Gastroesophageal sphincter (tissue), 4 donors: ENCODE data around the gene CYP46A1. TPM values are rescaled to one million over a fixed set of nuclear protein-coding genes. Genes with fewer than 3 reads are reported as not detected.

Experiments used
- ATAC-seq: fragments of 150-250 bp; one replicate; pipeline ENCODE4 v1.9.1; 2016; ENCODE audit warnings: mild to moderate bottlenecking, moderate library complexity
- H3K27ac ChIP-seq, 4 donors: fragments of 200-600 bp; sonication (generic) in 3 of 4; 1 replicate in 3 of 4; 2 replicates in 1 of 4; pipeline ENCODE4 v1.5.1; 2016 to 2019
- H3K27me3 ChIP-seq: fragments of 200-600 bp; sonication (generic); one replicate; pipeline ENCODE4 v1.5.1; 2019
- H3K36me3 ChIP-seq, 2 donors: fragments of 200-600 bp; sonication (generic); one replicate each; pipeline ENCODE4 v1.5.1; 2019; ENCODE audit warnings: control low read depth in 1 of 2
- H3K4me1 ChIP-seq, 3 donors: fragments of 200-600 bp; sonication (generic); 1 replicate in 2 of 3; 2 replicates in 1 of 3; pipeline ENCODE4 v1.5.1; 2016 to 2019; ENCODE audit warnings: control low read depth in 2 of 3
- H3K4me3 ChIP-seq, 2 donors: fragments of 200-600 bp; sonication (generic); one replicate each; pipeline ENCODE4 v1.5.1; 2019; ENCODE audit warnings: mild to moderate bottlenecking in 1 of 2, moderate library complexity in 1 of 2
- H3K9me3 ChIP-seq, 3 donors: fragments of 200-600 bp; sonication (generic); one replicate each; pipeline ENCODE4 v1.5.1; 2017 to 2019; ENCODE audit warnings: control low read depth in 2 of 3
- EP300 ChIP-seq: sonication (generic); formaldehyde crosslinking; IDR thresholded peaks from one replicate; pipeline ENCODE4 v1.6.1; 2017; ENCODE audit warnings: antibody characterized with exemption, mild to moderate bottlenecking
- POLR2A ChIP-seq, 2 donors: fragments of 450-650 bp; IDR thresholded peaks; one replicate each; pipeline ENCODE4 v1.6.1; 2017; ENCODE audit warnings: antibody characterized with exemption in 2 of 2, mild to moderate bottlenecking in 2 of 2, moderate library complexity in 1 of 2
- POLR2AphosphoS5 ChIP-seq: sonication (generic); formaldehyde crosslinking; IDR thresholded peaks from one replicate; pipeline ENCODE4 v1.6.1; 2017; ENCODE audit warnings: antibody characterized with exemption
- WGBS, 2 donors: methylation state at CpG; one replicate each; pipeline ENCODE4 v1.1.5; 2018; ENCODE audit warnings: low coverage in 1 of 2; 5-methylcytosine and 5-hydroxymethylcytosine counted together
- total RNA-seq, 4 donors: library from RNA; depleted of rRNA; stranded (reverse); fragments of >200 nt; gene quantifications; one replicate each; pipeline ENCODE4 v1.1.0, GENCODE V29; 2016
- TF ChIP-seq, protein P1 (sequence below), 4 experiments: fragments of 200-600 bp in 2 of 4; fragments of 450-650 bp in 2 of 4; sonication (generic) in 1 of 4; IDR thresholded peaks; one replicate each; pipeline ENCODE4 v1.5.1; 2017 to 2019; ENCODE audit warnings: antibody characterized with exemption in 4 of 4, mild to moderate bottlenecking in 2 of 4, moderate library complexity in 2 of 4

CYP46A1 gene
- total RNA-seq, 4 donors from 2014 or later = 0.78 to 1.4 (median 0.94) TPM; not detected in 1

DNA sequence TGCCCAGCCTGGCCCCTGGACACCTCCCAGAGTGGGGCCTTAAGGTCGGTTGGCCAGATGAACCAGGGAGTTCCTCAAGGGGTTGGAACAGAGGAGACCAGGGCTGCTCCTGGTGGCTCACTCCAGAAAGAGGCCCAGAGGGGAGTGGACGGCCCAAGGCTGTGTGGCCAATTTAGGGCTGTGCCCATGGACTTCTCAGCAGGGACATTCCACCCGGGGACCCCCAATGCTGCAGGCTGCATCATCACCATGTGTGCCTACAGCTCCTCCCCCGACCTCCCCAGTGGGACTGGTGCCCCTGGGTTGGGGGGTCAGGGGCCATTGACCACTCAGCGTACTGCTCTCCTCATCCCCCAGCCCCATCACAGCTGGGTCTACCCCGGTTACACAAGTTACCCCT is 17.6 kb upstream of the CYP46A1 start:
- Histone ChIP-seq H3K27me3 (peaks cover 7% of the 10 kb centered on the region), H3K9me3 (no peaks in the 10 kb centered on the region), H3K36me3 (peaks cover 0 to 55% of the 10 kb centered on the region in 2 donors), H3K4me1 (no peaks in the 10 kb centered on the region), H3K27ac (no peak overlapping the region), H3K4me3 (no peak overlapping the region)
- WGBS, 2 donors = 50 to 67% methylated on average over 4 of the region's 6 CpGs
- TF ChIP-seq, protein P1, sequence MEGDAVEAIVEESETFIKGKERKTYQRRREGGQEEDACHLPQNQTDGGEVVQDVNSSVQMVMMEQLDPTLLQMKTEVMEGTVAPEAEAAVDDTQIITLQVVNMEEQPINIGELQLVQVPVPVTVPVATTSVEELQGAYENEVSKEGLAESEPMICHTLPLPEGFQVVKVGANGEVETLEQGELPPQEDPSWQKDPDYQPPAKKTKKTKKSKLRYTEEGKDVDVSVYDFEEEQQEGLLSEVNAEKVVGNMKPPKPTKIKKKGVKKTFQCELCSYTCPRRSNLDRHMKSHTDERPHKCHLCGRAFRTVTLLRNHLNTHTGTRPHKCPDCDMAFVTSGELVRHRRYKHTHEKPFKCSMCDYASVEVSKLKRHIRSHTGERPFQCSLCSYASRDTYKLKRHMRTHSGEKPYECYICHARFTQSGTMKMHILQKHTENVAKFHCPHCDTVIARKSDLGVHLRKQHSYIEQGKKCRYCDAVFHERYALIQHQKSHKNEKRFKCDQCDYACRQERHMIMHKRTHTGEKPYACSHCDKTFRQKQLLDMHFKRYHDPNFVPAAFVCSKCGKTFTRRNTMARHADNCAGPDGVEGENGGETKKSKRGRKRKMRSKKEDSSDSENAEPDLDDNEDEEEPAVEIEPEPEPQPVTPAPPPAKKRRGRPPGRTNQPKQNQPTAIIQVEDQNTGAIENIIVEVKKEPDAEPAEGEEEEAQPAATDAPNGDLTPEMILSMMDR (IDR thresholded peaks at IDR 0.05) = no peak
- TF ChIP-seq POLR2A (IDR thresholded peaks at IDR 0.05) (no peak), EP300 (no peak), POLR2AphosphoS5 (no peak)
- ATAC-seq = no peak

DNA sequence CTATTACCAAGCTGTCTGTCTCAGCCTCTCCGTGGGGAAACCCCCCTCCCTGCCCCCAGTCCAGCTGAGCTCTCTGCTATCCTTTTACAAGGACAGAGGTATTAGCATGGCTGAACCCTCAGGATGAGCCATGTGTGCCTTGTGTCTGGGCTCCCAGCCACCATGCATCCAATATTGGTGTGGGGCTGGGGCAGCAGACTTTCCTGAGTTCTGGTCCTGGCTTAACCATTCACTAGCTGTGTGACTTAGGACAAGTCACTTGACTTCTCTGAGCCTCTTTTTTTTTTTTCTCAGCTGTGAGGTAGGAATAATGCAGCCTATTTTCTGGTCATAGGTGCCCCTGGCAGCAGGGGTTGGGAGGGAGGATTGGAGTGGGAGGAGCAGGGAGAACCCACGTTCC is 17.1 kb upstream of the CYP46A1 start:
- H3K9me3 ChIP-seq = no peaks in the 10 kb centered on the region
- peaks cover 0 to 1% (median 0%) of the 10 kb centered on the region in 3 donors for H3K4me1 ChIP-seq
- no peak for ATAC-seq
- H3K27me3 ChIP-seq = peaks cover 2% of the 10 kb centered on the region
- no peak overlapping the region for H3K4me3 ChIP-seq
- TF ChIP-seq, protein P1 (IDR thresholded peaks at IDR 0.05) = no peak
- TF ChIP-seq EP300 (no peak), POLR2AphosphoS5 (no peak), POLR2A (IDR thresholded peaks at IDR 0.05) (no peak)
- 50% methylated on average over 1 of the region's 2 CpGs for WGBS, 2 donors
- peaks cover 0 to 49% of the 10 kb centered on the region in 2 donors for H3K36me3 ChIP-seq
- H3K27ac ChIP-seq = no peak overlapping the region

DNA sequence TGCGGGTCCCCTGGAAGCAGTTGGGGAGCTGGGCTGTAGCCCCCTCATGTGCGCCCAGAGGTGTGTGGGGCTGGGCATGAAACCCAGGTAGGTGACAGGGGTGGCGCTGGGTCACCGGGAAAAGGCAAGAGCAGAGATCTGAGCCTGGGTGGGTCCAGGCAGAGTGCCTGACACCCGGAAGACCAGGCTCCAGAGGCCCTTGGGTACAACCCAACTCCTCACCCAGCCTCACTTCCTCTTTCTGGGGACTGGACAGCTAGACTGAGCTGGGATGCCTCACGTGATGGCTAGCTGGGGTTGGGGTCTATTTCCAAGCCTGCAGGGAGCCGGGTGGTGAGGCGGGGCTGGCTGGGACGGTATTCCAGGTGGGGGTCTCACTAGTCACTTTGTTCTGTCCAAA is 16.3 kb upstream of the CYP46A1 start:
- WGBS, 2 donors = 91% methylated on average over 4 of the region's 9 CpGs; no CpG with 5 or more reads in 1 of the 2 donors
- ATAC-seq = no peak
- no peak overlapping the region for H3K4me3 ChIP-seq
- peaks cover 0 to 42% of the 10 kb centered on the region in 2 donors for H3K36me3 ChIP-seq
- TF ChIP-seq, protein P1 (IDR thresholded peaks at IDR 0.05) = no peak
- TF ChIP-seq POLR2AphosphoS5 (no peak), EP300 (no peak), POLR2A (IDR thresholded peaks at IDR 0.05) (no peak)
- H3K27ac ChIP-seq = no peak overlapping the region
- no peaks in the 10 kb centered on the region for H3K9me3 ChIP-seq
- no peaks in the 10 kb centered on the region for H3K27me3 ChIP-seq
- H3K4me1 ChIP-seq = peaks cover 0 to 9% (median 0%) of the 10 kb centered on the region in 3 donors

DNA sequence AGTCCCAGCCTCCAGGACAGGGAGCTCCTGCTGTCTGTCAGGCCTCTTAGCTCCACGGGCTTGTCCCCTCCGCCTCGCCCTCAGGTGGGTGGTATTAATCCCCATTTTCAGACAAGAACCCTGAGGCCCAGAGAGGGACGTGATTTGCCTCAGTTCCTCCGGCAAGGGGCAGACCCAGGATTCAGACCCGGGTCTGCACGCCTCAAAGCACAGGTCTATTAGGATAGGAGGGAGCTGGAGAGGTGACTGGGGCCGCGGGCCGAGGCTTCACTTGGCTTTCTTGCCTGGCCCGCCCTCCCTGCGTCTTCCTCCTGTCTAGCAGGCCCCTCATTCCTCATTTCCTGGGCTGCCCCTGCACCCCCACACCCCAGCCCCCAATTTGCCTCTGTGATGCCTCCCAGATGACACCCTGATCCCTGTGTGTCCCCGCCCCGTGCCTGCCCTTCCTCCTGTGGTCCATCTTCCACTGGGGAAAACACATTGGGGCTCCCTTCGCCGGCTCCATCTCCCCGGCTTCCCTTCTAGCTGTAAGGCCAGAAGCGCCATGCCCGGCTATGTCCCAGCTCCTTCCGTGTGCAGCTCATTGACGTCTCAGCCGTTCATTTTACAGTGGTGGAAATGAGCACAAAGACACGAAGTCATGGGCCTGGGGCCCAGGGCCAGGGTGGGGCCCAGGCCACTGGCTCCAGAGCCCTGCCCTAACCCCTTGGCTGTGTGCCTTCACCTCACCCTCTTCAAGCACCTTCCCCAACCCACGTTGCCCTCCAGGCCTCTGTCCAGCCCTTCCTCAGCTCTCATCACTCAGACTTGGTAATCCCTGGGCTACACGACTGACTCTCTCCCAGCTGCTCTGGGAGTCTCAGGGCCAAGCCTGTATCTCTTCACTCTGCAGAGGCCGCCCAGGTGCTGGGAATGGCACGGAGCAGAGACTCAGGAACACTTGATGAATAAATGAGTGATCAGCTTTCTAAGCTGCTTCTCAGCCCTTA is 15.5 kb upstream of the CYP46A1 start:
- ATAC-seq = no peak
- H3K4me3 ChIP-seq = no peak overlapping the region
- no peaks in the 10 kb centered on the region for H3K27me3 ChIP-seq
- peaks cover 0 to 12% (median 0%) of the 10 kb centered on the region in 3 donors for H3K4me1 ChIP-seq
- no peaks in the 10 kb centered on the region for H3K9me3 ChIP-seq
- TF ChIP-seq POLR2AphosphoS5 = no peak
- TF ChIP-seq EP300 = no peak
- TF ChIP-seq, protein P1 (IDR thresholded peaks at IDR 0.05) = no peak
- no peak for TF ChIP-seq POLR2A (IDR thresholded peaks at IDR 0.05)
- WGBS, 2 donors = 81 to 82% methylated on average over 5 to 15 of the region's 27 CpGs
- H3K36me3 ChIP-seq = peaks cover 0 to 34% of the 10 kb centered on the region in 2 donors
- no peak overlapping the region for H3K27ac ChIP-seq
